Embryonic facial prominence (tissue), 1 donor: ENCODE measurements around the gene LARGE1.
"Not testable (repeated sequence)": the region's sequence is repeated elsewhere in the genome, so short reads cannot be mapped to it uniquely, and the experiment has no call there.

Experiments used
- DNase-seq: peaks from one replicate; pipeline ENCODE4 v3.0.0-alpha.2; 2016; ENCODE audit errors: extremely low spot score

Gene LARGE1

GRCh38 chr22:33883961-33884808 is 36.1 kb downstream of the LARGE1 start:
- DNase-seq, result no peak

GRCh38 chr22:33883561-33883960 is 36.7 kb downstream of the LARGE1 start:
- no peak for DNase-seq

GRCh38 chr22:33882991-33883390 is 37.3 kb downstream of the LARGE1 start:
- no peak for DNase-seq

GRCh38 chr22:33880986-33881385 is 39.3 kb downstream of the LARGE1 start:
- DNase-seq, result no peak

- no peak for DNase-seq
Observed at GRCh38 chr22:33879796-33880195, 40.5 kb downstream of the LARGE1 start.

- no peak for DNase-seq
Observed at GRCh38 chr22:33875316-33875715, 45.0 kb downstream of the LARGE1 start.

GRCh38 chr22:33874206-33874605 is 46.1 kb downstream of the LARGE1 start:
- DNase-seq, result no peak

- no peak for DNase-seq
Observed at GRCh38 chr22:33873666-33874065, 46.6 kb downstream of the LARGE1 start.

- DNase-seq, result no peak
Observed at GRCh38 chr22:33873186-33873585, 47.1 kb downstream of the LARGE1 start.

GRCh38 chr22:33871935-33872334 is 48.3 kb downstream of the LARGE1 start:
- DNase-seq, result no peak

- no peak for DNase-seq
Observed at GRCh38 chr22:33869946-33870345, 50.3 kb downstream of the LARGE1 start.

- DNase-seq, result no peak
Observed at GRCh38 chr22:33867971-33868370, 52.3 kb downstream of the LARGE1 start.

- DNase-seq, result no peak
Observed at GRCh38 chr22:33867118-33867866, 53.0 kb downstream of the LARGE1 start.

GRCh38 chr22:33866511-33866910 is 53.8 kb downstream of the LARGE1 start:
- no peak for DNase-seq

GRCh38 chr22:33865996-33866395 is 54.3 kb downstream of the LARGE1 start:
- no peak for DNase-seq

GRCh38 chr22:33865248-33865647 is 55.0 kb downstream of the LARGE1 start:
- no peak for DNase-seq

GRCh38 chr22:33864723-33865130 is 55.5 kb downstream of the LARGE1 start:
- no peak for DNase-seq

GRCh38 chr22:33861216-33861875 is 58.9 kb downstream of the LARGE1 start:
- DNase-seq, result no peak

- no peak for DNase-seq
Observed at GRCh38 chr22:33860386-33860785, 59.9 kb downstream of the LARGE1 start.

- no peak for DNase-seq
Observed at GRCh38 chr22:33859311-33859710, 61.0 kb downstream of the LARGE1 start.

- DNase-seq, result not testable (repeated sequence)
Observed at GRCh38 chr22:33858653-33859052, 61.6 kb downstream of the LARGE1 start.

GRCh38 chr22:33857767-33858166 is 62.5 kb downstream of the LARGE1 start:
- DNase-seq, result not testable (repeated sequence)
